HG03045 (cell line): ENCODE results near the gene SHPK.

Source experiments
- ATAC-seq: cut with Tn5 transposase; IDR thresholded peaks from one replicate; pipeline ENCODE4 v1.9.1; 2021; ENCODE audit warnings: mild to moderate bottlenecking, moderate library complexity; ENCODE audit not compliant: unreplicated experiment

Gene SHPK

GRCh38 chr17:3630781-3631180 lies 5.3 kb downstream of the SHPK start:
- no peak for ATAC-seq

- ATAC-seq = no peak
Observed at GRCh38 chr17:3627769-3628167, 8.3 kb downstream of the SHPK start.

GRCh38 chr17:3626831-3627768 lies 8.9 kb downstream of the SHPK start:
- no peak for ATAC-seq

GRCh38 chr17:3622977-3623594 lies 13.0 kb downstream of the SHPK start:
- ATAC-seq = no peak

- ATAC-seq = no peak
Observed at GRCh38 chr17:3621146-3621720, 14.8 kb downstream of the SHPK start.

GRCh38 chr17:3615160-3615870 lies 20.7 kb downstream of the SHPK start:
- no peak for ATAC-seq

GRCh38 chr17:3613124-3613523 lies 22.9 kb downstream of the SHPK start:
- no peak for ATAC-seq

DNA sequence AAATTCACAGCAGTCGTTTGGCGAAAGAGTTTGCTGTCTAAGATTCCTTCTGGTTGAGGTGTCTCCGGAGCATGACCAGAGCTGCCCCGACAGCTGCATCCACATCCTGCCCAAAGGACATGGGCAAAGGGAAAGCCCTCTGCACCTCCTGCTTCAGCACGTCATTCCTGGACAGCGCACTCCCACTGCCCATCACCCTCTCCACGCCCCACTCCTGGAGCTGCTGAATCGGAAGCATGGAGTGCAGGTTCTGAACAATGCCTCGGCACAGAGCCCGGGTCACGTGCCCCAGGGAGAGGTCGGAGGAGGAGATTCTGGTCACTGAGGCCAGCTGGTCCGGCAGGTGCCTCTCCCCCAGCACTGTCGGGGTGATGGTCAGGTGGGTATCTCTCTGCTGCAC lies 25.5 kb downstream of the SHPK start:
- ATAC-seq = no peak

GRCh38 chr17:3609689-3610088 lies 26.4 kb downstream of the SHPK start:
- no peak for ATAC-seq

DNA sequence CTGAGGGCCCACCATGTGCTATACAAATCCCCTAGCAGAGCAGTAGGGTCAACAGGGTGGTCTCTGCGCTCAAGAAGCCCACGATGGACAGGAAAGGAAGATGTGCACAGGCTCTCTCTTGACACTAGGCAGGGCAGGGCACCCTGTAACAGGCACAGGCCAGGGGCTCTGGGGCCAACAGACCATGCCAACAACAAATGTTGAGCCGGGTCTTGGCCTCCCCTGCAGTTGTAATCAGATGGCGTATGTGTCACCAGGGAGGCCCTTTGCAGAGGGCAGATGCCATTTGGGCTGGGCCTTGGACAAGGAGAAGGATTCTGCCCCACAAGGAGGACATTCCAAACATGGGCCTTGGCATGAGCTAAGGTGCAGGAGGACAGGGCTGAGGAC lies 32.2 kb downstream of the SHPK start:
- no peak for ATAC-seq

GRCh38 chr17:3603119-3603869 lies 32.8 kb downstream of the SHPK start:
- no peak for ATAC-seq

DNA sequence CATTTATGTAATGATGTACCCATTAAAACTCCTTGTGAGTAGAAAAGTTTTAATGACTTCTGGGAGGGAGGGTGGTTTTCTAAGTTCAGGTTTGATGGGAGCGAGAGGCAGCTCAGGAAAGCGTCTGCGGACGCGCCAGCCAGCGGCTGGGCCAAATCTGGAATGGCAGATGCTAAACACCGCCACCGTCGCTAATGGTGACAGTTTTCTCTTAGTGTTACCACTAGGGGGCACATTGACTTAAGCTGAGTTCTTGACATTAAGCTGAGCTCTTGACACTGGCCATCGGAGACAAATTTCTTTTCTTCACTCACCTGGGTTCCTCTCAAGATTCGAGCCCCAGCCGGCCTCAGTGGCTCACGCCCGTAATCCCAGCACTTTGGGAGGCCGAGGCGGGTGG lies 33.6 kb downstream of the SHPK start:
- ATAC-seq = no peak

GRCh38 chr17:3600529-3601205 lies 35.4 kb downstream of the SHPK start:
- ATAC-seq = no peak

GRCh38 chr17:3598078-3598477 lies 38.0 kb downstream of the SHPK start:
- ATAC-seq = no peak

DNA sequence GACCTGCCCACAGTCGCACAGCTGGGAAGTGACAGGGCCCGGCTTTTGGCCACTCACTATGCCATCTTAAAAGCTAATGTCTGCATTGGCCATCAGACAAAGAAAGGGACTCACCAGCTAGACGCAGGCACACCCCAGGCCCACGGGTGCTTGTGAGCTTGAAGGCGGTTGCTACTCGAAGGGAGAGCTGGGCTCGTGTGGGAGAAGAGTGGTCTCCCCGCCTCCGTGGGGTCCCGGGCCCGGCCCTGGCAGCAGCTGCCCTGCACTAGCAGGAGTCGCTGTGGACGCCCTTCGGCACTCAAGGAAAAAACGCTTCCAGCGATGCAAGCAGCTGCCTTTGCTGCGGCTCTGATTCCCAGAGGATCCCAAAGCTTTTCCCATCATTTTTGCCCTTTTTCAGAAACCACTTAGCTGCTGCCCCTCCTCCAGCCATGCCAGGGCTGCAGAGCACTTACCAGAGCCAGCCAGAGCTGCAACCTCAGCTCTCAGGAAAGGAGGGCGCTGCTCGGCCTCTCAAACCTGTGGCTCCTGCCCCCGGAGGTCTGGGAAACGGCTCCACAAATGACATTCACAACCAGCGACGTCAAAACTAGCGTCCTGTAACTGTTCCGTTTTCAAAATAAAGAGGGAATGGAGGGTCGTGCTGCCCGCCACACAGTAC lies 39.1 kb downstream of the SHPK start:
- ATAC-seq = no peak

- ATAC-seq = no peak
Observed at GRCh38 chr17:3594976-3595375, 41.1 kb downstream of the SHPK start.

- no peak for ATAC-seq
Observed at GRCh38 chr17:3594051-3594800, 41.8 kb downstream of the SHPK start.

DNA sequence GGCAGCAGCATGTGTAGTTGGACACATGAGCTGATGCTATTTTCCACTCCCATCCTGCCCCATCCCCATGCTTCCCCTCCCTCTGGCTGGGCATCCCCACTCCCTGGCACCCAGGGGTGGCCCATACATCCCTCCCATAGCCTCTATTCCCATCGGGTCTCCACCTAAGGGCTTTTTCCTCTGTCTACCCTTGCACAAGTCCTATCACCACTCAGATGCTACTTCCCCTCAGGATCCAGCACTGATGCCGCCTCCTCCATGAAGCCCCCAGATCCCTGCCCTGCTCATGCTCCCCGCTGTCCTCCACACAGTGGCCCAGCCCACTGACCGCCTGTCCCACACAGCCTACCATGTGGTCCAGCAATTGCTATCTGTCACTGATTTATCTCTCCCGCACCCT lies 42.7 kb downstream of the SHPK start:
- ATAC-seq = no peak
